ENCODE data around the gene CACNA1S.

GRCh38 chr1:201032408-201032807 lies 79.8 kb downstream of the CACNA1S start:
- no peak for TF ChIP-seq CTCF (IDR thresholded peaks at IDR 0.05)
- TF ChIP-seq EZH2 (IDR thresholded peaks at IDR 0.05): no peak

Measured in neural progenitor cell (in vitro differentiated cells).